ENCODE measurements around the gene MESP2. TPM values are rescaled to one million over a fixed set of nuclear protein-coding genes. Genes with fewer than 3 reads are reported as not detected.

Gene MESP2
- total and polyA plus RNA-seq, 2 of the 13 experiments (the other 11 are each of a cell fraction or from before 2014, with no cell fraction given) = not detected

GRCh38 chr15:89761009-89761831 lies 14.9 kb upstream of the MESP2 start (continued):
- TF ChIP-seq ZNF609 (CRISPR knock-in tag; IDR thresholded peaks at IDR 0.05; ENCODE audit: borderline replicate concordance) (0 out of 2 replicates have a peak, but pooled peaks have one; percentile 16), KDM5A (IDR thresholded peaks at IDR 0.05; ENCODE audit: borderline replicate concordance, low read length) (no peak), HMGXB4 (CRISPR knock-in tag; IDR thresholded peaks at IDR 0.05; ENCODE audit: borderline replicate concordance in 1 of 2, low read depth in 1 of 2) (peak in 1 of 2 experiments; percentile 34; a peak in 2 of 4 replicates), KDM1A (CRISPR knock-in tag; IDR thresholded peaks at IDR 0.05) (no peak), ZNF276 (CRISPR knock-in tag; IDR thresholded peaks at IDR 0.05; ENCODE audit: low read depth) (peak; percentile 64; the same call in 1 of the 2 replicates), ZNF512 (CRISPR knock-in tag; IDR thresholded peaks at IDR 0.05) (0 out of 2 replicates have a peak, but pooled peaks have one; percentile 55), ZMAT5 (CRISPR knock-in tag; IDR thresholded peaks at IDR 0.05; ENCODE audit: borderline replicate concordance, low read depth) (no peak), ZNF687 (CRISPR knock-in tag; IDR thresholded peaks at IDR 0.05) (peak; percentile 49; the same call in 1 of the 2 replicates), ZNF782 (CRISPR knock-in tag; IDR thresholded peaks at IDR 0.05; ENCODE audit: borderline replicate concordance) (0 out of 2 replicates have a peak, but pooled peaks have one; percentile 35)
